GM20431 (cell line): ENCODE data around the gene KLF7.

ENCODE experiments used
- in situ Hi-C: fragments of 300-500 bp; cut with MseI, MboI; formaldehyde crosslinking; loops from one replicate; pipeline ENCODE4 v1.15.0; 2020; ENCODE audit warnings: low sequenced_read_pairs; ENCODE audit not compliant: unreplicated experiment

The KLF7 gene

GRCh38 chr2:207151048-207151447 is 14.7 kb downstream of the KLF7 start:
- in situ Hi-C loops: no loop called here

- in situ Hi-C loops: no loop called here
Measured at GRCh38 chr2:207150284-207150683, 15.5 kb downstream of the KLF7 start.

DNA sequence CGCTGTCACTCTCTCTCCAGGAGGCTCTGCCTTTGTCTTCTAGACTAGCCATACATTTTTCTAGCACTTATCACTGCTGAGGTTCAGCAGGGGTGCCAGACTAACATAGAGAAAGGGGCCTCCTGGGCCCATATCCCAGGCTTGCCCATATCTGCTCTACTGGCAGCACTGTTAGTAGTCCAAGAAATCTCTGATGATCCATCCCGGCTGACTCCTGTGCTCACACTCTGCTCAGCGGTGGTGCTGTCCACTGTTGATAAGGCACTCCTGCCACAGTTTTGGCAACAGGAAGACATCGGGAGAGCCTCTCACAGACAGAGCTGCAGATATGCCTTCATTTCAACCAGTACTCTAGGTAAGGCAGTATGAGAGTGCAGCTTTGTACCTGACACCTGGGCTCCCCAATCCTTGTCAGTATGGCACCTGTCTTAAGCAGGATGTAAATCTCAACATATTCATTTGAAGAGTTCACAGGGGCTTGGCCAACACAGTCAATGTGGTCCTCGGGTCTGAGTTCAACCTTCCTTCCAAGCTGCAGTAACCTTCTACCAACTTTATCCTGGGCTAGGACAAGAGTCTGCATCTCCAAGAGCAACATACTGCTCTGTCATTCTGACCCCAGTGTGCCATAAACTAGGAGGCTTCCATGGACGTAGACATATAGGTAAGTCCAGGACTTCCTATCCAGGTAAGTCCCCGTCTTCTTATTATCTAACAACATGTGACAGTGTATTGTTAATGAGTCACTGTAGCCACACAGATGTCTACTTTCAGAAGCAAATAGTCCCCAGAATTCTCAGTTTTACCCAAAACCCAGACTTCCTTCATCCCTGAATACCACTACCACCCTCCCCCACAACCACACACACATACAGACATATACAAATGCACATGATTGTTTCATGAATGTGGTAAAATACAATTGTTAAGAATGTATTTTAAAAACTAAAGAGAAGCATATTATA is 16.2 kb downstream of the KLF7 start:
- in situ Hi-C loops: no loop called here

GRCh38 chr2:207148020-207148419 is 17.7 kb downstream of the KLF7 start:
- in situ Hi-C loops: no loop called here

GRCh38 chr2:207144173-207144785 is 21.5 kb downstream of the KLF7 start:
- in situ Hi-C loops: no loop called here

- in situ Hi-C loops: no loop called here
Measured at GRCh38 chr2:207143215-207144172, 22.3 kb downstream of the KLF7 start.

GRCh38 chr2:207142461-207142860 is 23.3 kb downstream of the KLF7 start:
- in situ Hi-C loops: no loop called here

GRCh38 chr2:207141386-207141785 is 24.4 kb downstream of the KLF7 start:
- in situ Hi-C loops: no loop called here

GRCh38 chr2:207140265-207140664 is 25.5 kb downstream of the KLF7 start:
- in situ Hi-C loops: no loop called here

GRCh38 chr2:207139552-207139951 is 26.2 kb downstream of the KLF7 start:
- in situ Hi-C loops: no loop called here

DNA sequence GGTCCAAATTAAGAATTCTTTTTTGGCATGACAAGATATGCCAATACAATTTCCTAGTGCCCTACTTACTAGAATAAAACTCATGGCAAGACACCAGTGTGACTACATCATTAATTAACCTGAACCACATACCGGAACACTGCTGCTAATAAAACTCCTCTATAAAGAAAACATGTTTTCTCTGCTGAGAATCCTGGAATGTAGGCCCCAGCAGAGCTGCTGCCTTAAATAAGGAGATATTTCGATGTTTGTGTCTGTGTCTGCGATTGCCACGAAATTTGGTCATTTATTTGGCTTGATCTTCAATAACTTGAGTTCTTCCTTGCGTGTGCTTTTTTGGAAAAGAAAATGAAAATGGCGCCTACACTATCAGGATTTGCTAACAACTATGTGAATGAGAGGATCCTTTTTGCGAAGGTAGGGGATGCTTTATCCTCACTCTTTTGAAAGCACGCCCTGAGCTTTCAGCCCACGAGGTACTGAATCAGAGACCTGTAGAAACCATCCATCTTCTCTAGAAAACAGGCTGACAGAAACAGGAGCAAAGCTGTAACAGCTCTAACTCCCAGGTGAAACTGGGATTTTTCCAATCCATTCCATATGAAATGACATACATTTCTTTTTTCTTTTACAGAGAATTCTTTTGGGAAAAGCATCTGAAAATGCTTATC is 27.0 kb downstream of the KLF7 start:
- in situ Hi-C loops: no loop called here

GRCh38 chr2:207137596-207138337 is 28.0 kb downstream of the KLF7 start:
- in situ Hi-C loops: no loop called here

GRCh38 chr2:207136874-207137273 is 28.9 kb downstream of the KLF7 start:
- in situ Hi-C loops: no loop called here

DNA sequence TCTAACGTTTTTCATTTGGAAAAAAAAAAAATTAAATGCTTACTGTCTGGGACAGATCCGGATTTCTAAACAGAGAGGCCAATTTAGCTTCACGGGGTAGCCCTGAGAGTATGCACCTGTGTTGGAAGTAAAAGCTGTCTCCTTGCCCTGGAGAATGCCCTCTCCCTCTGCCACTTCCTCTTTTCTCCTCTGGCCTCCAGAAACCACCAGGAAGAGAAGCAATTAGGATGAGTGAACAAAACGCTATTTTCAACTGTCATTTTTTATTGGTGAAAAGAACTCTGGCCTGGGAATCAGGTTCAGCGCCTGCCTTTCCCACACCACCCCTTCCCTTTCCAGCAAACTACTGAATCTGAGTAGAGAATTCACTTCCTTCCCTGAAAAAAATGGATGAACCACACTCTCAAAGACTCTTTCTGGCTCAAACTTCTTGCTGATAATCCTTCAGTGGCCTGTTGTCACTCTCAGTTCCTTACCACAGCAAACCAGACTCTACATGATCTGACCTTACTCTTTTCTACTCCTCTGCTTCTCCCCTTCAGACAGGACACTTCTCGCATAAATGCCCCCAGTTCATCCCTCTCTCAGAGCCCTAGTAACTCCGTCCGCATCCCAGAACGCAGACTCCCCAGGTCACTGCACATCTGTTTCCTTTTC is 29.8 kb downstream of the KLF7 start:
- in situ Hi-C loops: no loop called here

GRCh38 chr2:207135340-207135739 is 30.4 kb downstream of the KLF7 start:
- in situ Hi-C loops: no loop called here

DNA sequence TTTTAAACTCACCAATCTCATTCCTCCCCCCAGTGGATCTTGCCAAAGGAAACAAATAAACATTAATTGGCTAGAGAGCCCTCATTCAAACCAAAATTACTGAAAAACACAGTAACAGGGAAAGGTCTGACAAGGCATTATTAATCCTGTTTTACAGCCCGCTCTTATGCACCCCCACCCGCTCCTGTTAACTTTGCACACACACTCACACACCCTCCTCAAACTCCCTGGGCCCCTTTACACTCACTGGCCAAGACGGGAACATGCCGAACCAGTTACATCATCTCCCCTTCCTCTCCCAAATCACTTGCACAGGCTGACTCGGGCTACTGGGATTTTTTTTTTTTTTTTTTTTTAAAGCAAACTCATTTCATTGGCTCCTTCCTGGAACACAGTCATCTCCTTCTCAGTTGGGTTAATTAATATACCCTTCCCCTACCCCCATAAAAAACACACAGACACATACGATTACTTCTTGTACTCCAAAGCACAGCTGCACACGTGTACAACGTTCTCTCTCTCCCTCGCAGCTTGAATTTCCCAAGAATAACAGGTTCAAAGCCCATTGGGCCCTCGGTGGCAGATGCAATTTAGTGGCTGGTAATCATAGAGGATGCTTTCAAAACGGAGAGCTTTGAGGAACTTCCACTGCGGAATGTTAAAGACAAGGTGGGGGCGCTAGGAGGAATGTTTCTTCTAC is 31.8 kb downstream of the KLF7 start:
- in situ Hi-C loops: no loop called here

- in situ Hi-C loops: no loop called here
Measured at GRCh38 chr2:207133458-207133819, 32.3 kb downstream of the KLF7 start.

DNA sequence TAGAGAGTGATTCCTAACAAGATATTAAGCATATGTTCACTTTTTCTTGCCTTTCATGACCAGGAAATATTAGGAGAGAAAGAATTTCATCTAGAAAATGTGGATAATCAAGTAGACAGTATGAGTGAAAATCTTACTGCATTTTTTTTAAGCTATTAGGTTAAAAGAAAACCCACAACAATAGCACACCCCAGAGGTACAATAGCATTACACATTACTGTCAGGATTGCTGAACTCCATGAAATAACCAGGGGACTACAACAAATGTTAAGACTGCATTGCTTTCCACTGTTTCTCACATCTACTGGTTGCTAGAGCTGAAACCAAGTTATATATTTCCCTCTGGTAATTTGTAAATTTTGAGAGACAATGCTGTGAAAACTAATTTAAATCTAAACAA is 33.7 kb downstream of the KLF7 start:
- in situ Hi-C loops: no loop called here
